Ovary (tissue), 9 donors: ENCODE results near the gene ASTL. TPM values are rescaled to one million over a fixed set of nuclear protein-coding genes. Genes with fewer than 3 reads are reported as not detected.

Experiments used
- DNase-seq, 5 donors: peaks; one replicate each; pipeline ENCODE4 v3.0.0-alpha.2; 2019 to 2020
- H3K27ac ChIP-seq, 2 donors: fragments of 200-600 bp; one replicate each; pipeline versions ENCODE4 v1.5.1 to v1.8.0; 2019 to 2022
- H3K27me3 ChIP-seq: fragments of 200-600 bp; one replicate; pipeline ENCODE4 v1.8.0; 2022
- H3K36me3 ChIP-seq: fragments of 200-600 bp; sonication (generic); one replicate; pipeline ENCODE4 v1.5.1; 2019
- H3K4me1 ChIP-seq: one replicate; pipeline ENCODE4 v1.8.1; 2013; ENCODE audit warnings: mild to moderate bottlenecking, moderate library complexity; ENCODE audit not compliant: insufficient read depth
- H3K4me3 ChIP-seq: fragments of 200-600 bp; sonication (generic); one replicate; pipeline ENCODE4 v1.5.1; 2017
- H3K9me3 ChIP-seq, 2 donors: fragments of 200-600 bp in 1 of 2; sonication (generic) in 1 of 2; one replicate each; pipeline versions ENCODE4 v1.5.1 to v1.8.1; 2013 to 2019; ENCODE audit warnings: mild to moderate bottlenecking in 1 of 2, moderate library complexity in 1 of 2
- EP300 ChIP-seq: sonication (generic); formaldehyde crosslinking; IDR thresholded peaks from one replicate; pipeline ENCODE4 v1.6.1; 2017; ENCODE audit warnings: antibody characterized with exemption
- POLR2A ChIP-seq: fragments of 450-650 bp; IDR thresholded peaks from one replicate; pipeline ENCODE4 v1.6.1; 2017; ENCODE audit warnings: antibody characterized with exemption, mild to moderate bottlenecking, moderate library complexity
- WGBS, 3 donors: extraction: QIAGEN DNeasy Blood & Tissue Kit in 1 of 3; methylation state at CpG; one replicate each; pipeline versions ENCODE4 v1.1.5 to v1.1.7; 2013 to 2017; 5-methylcytosine and 5-hydroxymethylcytosine counted together
- intact Hi-C, 4 donors: fragments of 100-400 bp; cut with DNase I; formaldehyde crosslinking; loops; one replicate each; pipeline versions ENCODE4 v1.11.0 to v1.15.1; 2022 to 2023
- polyA plus RNA-seq, 2 donors: library from polyadenylated mRNA; stranded (reverse); fragments of 200-250 nt in 1 of 2; fragments of 350-450 nt in 1 of 2; fragmentation: Illumina TruSeq in 1 of 2; extraction: RNeasy Lipid Tissue Mini Kit (QIAGEN cat#74804) in 1 of 2; gene quantifications; one replicate each; pipeline ENCODE4 v1.2.3, GENCODE V29; 2013 to 2014
- total RNA-seq, 7 donors: library from RNA; depleted of rRNA in 2 of 7; stranded (reverse); fragments of >200 nt in 2 of 7; fragmentation: NEBNext Ultra II Directional in 3 of 7; extraction: Animal tissue kit (Norgen Biotek cat#: 25700) in 3 of 7; gene quantifications; one replicate each; pipeline versions ENCODE4 v1.1.0 to v1.2.4, GENCODE V29; 2016 to 2023
- TF ChIP-seq, protein P1 (sequence below), 3 donors: fragments of 450-650 bp in 2 of 3; fragments of 200-600 bp in 1 of 3; IDR thresholded peaks; one replicate each; pipeline versions ENCODE4 v1.5.1 to v1.8.0; 2016 to 2022; ENCODE audit warnings: antibody characterized with exemption in 3 of 3, mild to moderate bottlenecking in 1 of 3
- donor health status: DM: no; HTN: no; CAD: no; lungs with moderate emphysema.
- donor health status: DM: no; HTN: no; CAD: no.
- donor health status: Bipolar disorder and iron deficiency.
- donor health status: DM: yes; HTN: yes; CAD: no.
- donor health status: DM: no; HTN: no; CAD: no.
- donor health status: DM: yes; HTN: yes; CAD: no.

ASTL gene
- total and polyA plus RNA-seq, 9 donors, result 0.15 to 1.7 (median 0.67) TPM; not detected in 4

GRCh38 chr2:96083989-96084857, 54.1 kb downstream of the ASTL start:
- Histone ChIP-seq H3K36me3 (no peaks in the 10 kb centered on the region), H3K27me3 (no peaks in the 10 kb centered on the region), H3K9me3 (no peaks in the 10 kb centered on the region), H3K27ac (no peak overlapping the region), H3K4me3 (no peak overlapping the region), H3K4me1 (peaks cover 1% of the 10 kb centered on the region)
- 83 to 86% (median 86%) methylated on average over 22 of the region's 22 CpGs for WGBS, 3 donors
- TF ChIP-seq, protein P1, sequence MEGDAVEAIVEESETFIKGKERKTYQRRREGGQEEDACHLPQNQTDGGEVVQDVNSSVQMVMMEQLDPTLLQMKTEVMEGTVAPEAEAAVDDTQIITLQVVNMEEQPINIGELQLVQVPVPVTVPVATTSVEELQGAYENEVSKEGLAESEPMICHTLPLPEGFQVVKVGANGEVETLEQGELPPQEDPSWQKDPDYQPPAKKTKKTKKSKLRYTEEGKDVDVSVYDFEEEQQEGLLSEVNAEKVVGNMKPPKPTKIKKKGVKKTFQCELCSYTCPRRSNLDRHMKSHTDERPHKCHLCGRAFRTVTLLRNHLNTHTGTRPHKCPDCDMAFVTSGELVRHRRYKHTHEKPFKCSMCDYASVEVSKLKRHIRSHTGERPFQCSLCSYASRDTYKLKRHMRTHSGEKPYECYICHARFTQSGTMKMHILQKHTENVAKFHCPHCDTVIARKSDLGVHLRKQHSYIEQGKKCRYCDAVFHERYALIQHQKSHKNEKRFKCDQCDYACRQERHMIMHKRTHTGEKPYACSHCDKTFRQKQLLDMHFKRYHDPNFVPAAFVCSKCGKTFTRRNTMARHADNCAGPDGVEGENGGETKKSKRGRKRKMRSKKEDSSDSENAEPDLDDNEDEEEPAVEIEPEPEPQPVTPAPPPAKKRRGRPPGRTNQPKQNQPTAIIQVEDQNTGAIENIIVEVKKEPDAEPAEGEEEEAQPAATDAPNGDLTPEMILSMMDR (IDR thresholded peaks at IDR 0.05), result no peak
- TF ChIP-seq EP300 (no peak), POLR2A (no peak)
- intact Hi-C loops, result no loop called here
- DNase-seq, result peak in 1 of 5 donors; percentile 21

GRCh38 chr2:96083064-96083939, 55.0 kb downstream of the ASTL start:
- Histone ChIP-seq H3K9me3 (no peaks in the 10 kb centered on the region), H3K36me3 (no peaks in the 10 kb centered on the region), H3K27ac (no peak overlapping the region), H3K4me1 (peaks cover 1% of the 10 kb centered on the region), H3K27me3 (no peaks in the 10 kb centered on the region), H3K4me3 (no peak overlapping the region)
- DNase-seq, result peak in 1 of 5 donors; percentile 27
- 57 to 70% (median 68%) methylated on average over 9 of the region's 9 CpGs for WGBS, 3 donors
- intact Hi-C loops, result no loop called here
- TF ChIP-seq POLR2A (no peak), EP300 (no peak)
- TF ChIP-seq, protein P1 (IDR thresholded peaks at IDR 0.05), result no peak

GRCh38 chr2:96082211-96083063, 55.9 kb downstream of the ASTL start:
- Histone ChIP-seq H3K27ac (no peak overlapping the region), H3K4me1 (peaks cover 1% of the 10 kb centered on the region), H3K27me3 (no peaks in the 10 kb centered on the region), H3K36me3 (no peaks in the 10 kb centered on the region), H3K9me3 (no peaks in the 10 kb centered on the region), H3K4me3 (no peak overlapping the region)
- WGBS, 3 donors, result 88% methylated on average over 12 to 14 of the region's 14 CpGs
- peak in 1 of 5 donors; percentile 13 for DNase-seq
- TF ChIP-seq EP300 (no peak), POLR2A (no peak)
- TF ChIP-seq, protein P1 (IDR thresholded peaks at IDR 0.05), result no peak
- intact Hi-C loops, result no loop called here

- WGBS, 3 donors, result 76 to 87% (median 83%) methylated on average over 2 of the region's 2 CpGs
- Histone ChIP-seq H3K9me3 (no peaks in the 10 kb centered on the region), H3K4me3 (no peak overlapping the region), H3K27ac (no peak overlapping the region), H3K27me3 (no peaks in the 10 kb centered on the region), H3K36me3 (no peaks in the 10 kb centered on the region), H3K4me1 (peaks cover 1% of the 10 kb centered on the region)
- TF ChIP-seq, protein P1 (IDR thresholded peaks at IDR 0.05), result no peak
- TF ChIP-seq EP300 (no peak), POLR2A (no peak)
- intact Hi-C loops, result no loop called here
- no peak for DNase-seq
Measured at GRCh38 chr2:96081042-96081441, 57.3 kb downstream of the ASTL start.
